HepG2 (cell line): ENCODE data around the gene HLA-DMB. TPM values are rescaled to one million over a fixed set of nuclear protein-coding genes. Genes with fewer than 3 reads are reported as not detected.

Source experiments
- EED ChIP-seq: sonication (generic); formaldehyde crosslinking; IDR thresholded peaks from 2 replicates; pipeline ENCODE4 v1.5.0; 2020; ENCODE audit warnings: mild to moderate bottlenecking, missing genetic modification reagents
- HNRNPK ChIP-seq: fragments of 200-400 bp; formaldehyde crosslinking; IDR thresholded peaks from 2 replicates; pipeline ENCODE4 v1.6.1; 2018; ENCODE audit warnings: low read length, low read depth, moderate library complexity, mild to moderate bottlenecking; ENCODE audit not compliant: poor library complexity, severe bottlenecking
- MTA3 ChIP-seq: sonication (generic); formaldehyde crosslinking; IDR thresholded peaks from 2 replicates; pipeline ENCODE4 v1.4.0; 2020; ENCODE audit warnings: missing genetic modification reagents
- ZNF782 ChIP-seq: sonication (generic); formaldehyde crosslinking; IDR thresholded peaks from 2 replicates; pipeline ENCODE4 v1.4.0; 2020; ENCODE audit warnings: missing genetic modification reagents, mild to moderate bottlenecking, borderline replicate concordance
- polyA plus RNA-seq, 8 experiments: library from polyadenylated mRNA; depleted of rRNA in 3 of 8; stranded (reverse) in 7 of 8; unstranded in 1 of 8; fragments of >200 nt; fragmentation: Illumina TruSeq in 4 of 8; extraction: Trizol in 4 of 8; gene quantifications; 2 replicates each; pipeline versions ENCODE4 v1.2.1 to v1.2.3, GENCODE V29; 2011 to 2016; ENCODE audit warnings: low read depth in 4 of 8, missing spikeins in 1 of 8, mixed read lengths in 1 of 8; ENCODE audit not compliant: insufficient read depth in 1 of 8
- total RNA-seq, 5 experiments: library from RNA; depleted of rRNA; stranded (reverse); fragments of >200 nt; fragmentation: Illumina TruSeq; extraction: Trizol; gene quantifications; 2 replicates each; pipeline ENCODE4 v1.2.3, GENCODE V29; 2016; ENCODE audit warnings: low read depth in 1 of 5
- TF ChIP-seq, protein P1 (sequence below): sonication (generic); formaldehyde crosslinking; conservative IDR thresholded peaks from 2 replicates; pipeline ENCODE4 v1.8.0; 2022; ENCODE audit warnings: missing genetic modification reagents
- TF ChIP-seq, protein P2 (sequence below): IDR thresholded peaks from 2 replicates; pipeline ENCODE4 v1.6.1; 2012; ENCODE audit warnings: inconsistent platforms
- TF ChIP-seq, protein P3 (sequence below): sonication (generic); formaldehyde crosslinking; IDR thresholded peaks from 2 replicates; pipeline ENCODE4 v1.5.1; 2020; ENCODE audit warnings: mild to moderate bottlenecking, missing genetic modification reagents, moderate library complexity

Gene HLA-DMB
- total and polyA plus RNA-seq, 2 of the 13 experiments (the other 11 are each of a cell fraction or from before 2014, with no cell fraction given), result not detected

DNA sequence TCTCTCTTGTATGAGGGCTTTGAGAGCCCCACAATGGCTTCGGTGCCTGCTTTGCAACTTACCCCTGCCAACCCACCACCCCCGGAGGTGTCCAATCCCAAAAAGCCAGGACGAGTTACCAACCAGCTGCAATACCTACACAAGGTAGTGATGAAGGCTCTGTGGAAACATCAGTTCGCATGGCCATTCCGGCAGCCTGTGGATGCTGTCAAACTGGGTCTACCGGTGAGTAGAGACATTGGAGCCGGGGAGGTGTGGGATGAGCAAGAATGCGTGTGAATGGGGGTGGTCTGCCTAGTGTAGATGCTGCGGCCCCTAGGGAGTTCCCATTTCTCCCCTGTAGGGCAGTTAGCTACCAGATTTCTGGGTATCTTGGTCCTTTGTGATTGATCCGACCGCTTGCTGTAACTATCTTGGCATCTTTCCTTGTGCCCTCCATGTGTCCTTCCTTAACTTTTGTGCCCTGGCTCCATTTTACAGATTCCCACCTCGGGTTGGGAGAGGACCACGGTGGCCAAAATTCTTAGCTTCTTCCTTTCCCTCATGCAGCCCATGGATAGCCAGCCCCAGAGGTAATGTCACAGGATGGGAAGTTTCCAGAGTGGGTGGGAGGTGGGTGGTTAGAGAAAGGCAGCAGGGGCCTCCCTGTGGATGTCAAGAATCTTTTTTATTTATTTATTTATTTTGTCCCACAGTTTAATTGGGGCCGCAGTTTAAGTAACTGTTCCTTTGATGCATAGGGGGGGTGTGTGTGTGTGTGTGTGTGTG is 33.9 kb upstream of the HLA-DMB start (continued):
- TF ChIP-seq HNRNPK (no peak), ZNF782 (CRISPR knock-in tag) (peak; percentile 65; the same call in 1 of the 2 replicates), MTA3 (CRISPR knock-in tag) (no peak), EED (0 out of 2 replicates have a peak, but pooled peaks have one; percentile 40)
- TF ChIP-seq, protein P1, sequence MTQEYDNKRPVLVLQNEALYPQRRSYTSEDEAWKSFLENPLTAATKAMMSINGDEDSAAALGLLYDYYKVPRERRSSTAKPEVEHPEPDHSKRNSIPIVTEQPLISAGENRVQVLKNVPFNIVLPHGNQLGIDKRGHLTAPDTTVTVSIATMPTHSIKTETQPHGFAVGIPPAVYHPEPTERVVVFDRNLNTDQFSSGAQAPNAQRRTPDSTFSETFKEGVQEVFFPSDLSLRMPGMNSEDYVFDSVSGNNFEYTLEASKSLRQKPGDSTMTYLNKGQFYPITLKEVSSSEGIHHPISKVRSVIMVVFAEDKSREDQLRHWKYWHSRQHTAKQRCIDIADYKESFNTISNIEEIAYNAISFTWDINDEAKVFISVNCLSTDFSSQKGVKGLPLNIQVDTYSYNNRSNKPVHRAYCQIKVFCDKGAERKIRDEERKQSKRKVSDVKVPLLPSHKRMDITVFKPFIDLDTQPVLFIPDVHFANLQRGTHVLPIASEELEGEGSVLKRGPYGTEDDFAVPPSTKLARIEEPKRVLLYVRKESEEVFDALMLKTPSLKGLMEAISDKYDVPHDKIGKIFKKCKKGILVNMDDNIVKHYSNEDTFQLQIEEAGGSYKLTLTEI (CRISPR knock-in tag), result no peak
- TF ChIP-seq, protein P2, sequence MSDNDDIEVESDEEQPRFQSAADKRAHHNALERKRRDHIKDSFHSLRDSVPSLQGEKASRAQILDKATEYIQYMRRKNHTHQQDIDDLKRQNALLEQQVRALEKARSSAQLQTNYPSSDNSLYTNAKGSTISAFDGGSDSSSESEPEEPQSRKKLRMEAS, result no peak
- TF ChIP-seq, protein P3, sequence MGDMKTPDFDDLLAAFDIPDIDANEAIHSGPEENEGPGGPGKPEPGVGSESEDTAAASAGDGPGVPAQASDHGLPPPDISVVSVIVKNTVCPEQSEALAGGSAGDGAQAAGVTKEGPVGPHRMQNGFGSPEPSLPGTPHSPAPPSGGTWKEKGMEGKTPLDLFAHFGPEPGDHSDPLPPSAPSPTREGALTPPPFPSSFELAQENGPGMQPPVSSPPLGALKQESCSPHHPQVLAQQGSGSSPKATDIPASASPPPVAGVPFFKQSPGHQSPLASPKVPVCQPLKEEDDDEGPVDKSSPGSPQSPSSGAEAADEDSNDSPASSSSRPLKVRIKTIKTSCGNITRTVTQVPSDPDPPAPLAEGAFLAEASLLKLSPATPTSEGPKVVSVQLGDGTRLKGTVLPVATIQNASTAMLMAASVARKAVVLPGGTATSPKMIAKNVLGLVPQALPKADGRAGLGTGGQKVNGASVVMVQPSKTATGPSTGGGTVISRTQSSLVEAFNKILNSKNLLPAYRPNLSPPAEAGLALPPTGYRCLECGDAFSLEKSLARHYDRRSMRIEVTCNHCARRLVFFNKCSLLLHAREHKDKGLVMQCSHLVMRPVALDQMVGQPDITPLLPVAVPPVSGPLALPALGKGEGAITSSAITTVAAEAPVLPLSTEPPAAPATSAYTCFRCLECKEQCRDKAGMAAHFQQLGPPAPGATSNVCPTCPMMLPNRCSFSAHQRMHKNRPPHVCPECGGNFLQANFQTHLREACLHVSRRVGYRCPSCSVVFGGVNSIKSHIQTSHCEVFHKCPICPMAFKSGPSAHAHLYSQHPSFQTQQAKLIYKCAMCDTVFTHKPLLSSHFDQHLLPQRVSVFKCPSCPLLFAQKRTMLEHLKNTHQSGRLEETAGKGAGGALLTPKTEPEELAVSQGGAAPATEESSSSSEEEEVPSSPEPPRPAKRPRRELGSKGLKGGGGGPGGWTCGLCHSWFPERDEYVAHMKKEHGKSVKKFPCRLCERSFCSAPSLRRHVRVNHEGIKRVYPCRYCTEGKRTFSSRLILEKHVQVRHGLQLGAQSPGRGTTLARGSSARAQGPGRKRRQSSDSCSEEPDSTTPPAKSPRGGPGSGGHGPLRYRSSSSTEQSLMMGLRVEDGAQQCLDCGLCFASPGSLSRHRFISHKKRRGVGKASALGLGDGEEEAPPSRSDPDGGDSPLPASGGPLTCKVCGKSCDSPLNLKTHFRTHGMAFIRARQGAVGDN (CRISPR knock-in tag), result peak; percentile 26; the same call in 1 of the 2 replicates
